A549 (cell line): ENCODE measurements around the gene ZNF701.

ENCODE experiments used
- CHD4 ChIP-seq: fragments of 200-600 bp; sonication (generic); IDR thresholded peaks from 2 replicates; pipeline ENCODE4 v1.6.1; 2016; ENCODE audit warnings: antibody characterized with exemption, mild to moderate bottlenecking, borderline replicate concordance
- EP300 ChIP-seq, 2 experiments: fragments of >200 bp; sonication (Bioruptor Twin); formaldehyde crosslinking; IDR thresholded peaks; 2 replicates in 1 of 2; 3 replicates in 1 of 2; pipeline ENCODE4 v1.6.1; 2016 to 2017
- FOSL2 ChIP-seq, 2 experiments: fragments of 450-650 bp in 1 of 2; fragments of >200 bp in 1 of 2; sonication (Bioruptor Twin) in 1 of 2; formaldehyde crosslinking; IDR thresholded peaks; 2 replicates each; pipeline versions ENCODE4 v1.5.0 to v1.6.1; 2016 to 2020; ENCODE audit warnings: mild to moderate bottlenecking in 1 of 2, moderate library complexity in 1 of 2
- HMGXB4 ChIP-seq: fragments of 250-450 bp; sonication (Bioruptor Pico); IDR thresholded peaks from 2 replicates; pipeline ENCODE4 v1.5.0; 2021; ENCODE audit warnings: mild to moderate bottlenecking, moderate library complexity, borderline replicate concordance
- POLR2A ChIP-seq: IDR thresholded peaks from 2 replicates; pipeline ENCODE4 v1.6.1; 2012; ENCODE audit warnings: mild to moderate bottlenecking, low read length
- POLR2AphosphoS2 ChIP-seq: conservative IDR thresholded peaks from 2 replicates; pipeline ENCODE4 v1.6.1; 2012; ENCODE audit warnings: low read length, improper control_type of control experiment, inconsistent platforms
- RAD21 ChIP-seq, 2 experiments: fragments of >200 bp in 1 of 2; sonication (Bioruptor Twin) in 1 of 2; formaldehyde crosslinking in 1 of 2; IDR thresholded peaks in 1 of 2; conservative IDR thresholded peaks in 1 of 2; 2 replicates in 1 of 2; 3 replicates in 1 of 2; pipeline ENCODE4 v1.6.1; 2012 to 2018; ENCODE audit warnings: inconsistent platforms in 1 of 2
- RARB ChIP-seq: fragments of 250-450 bp; sonication (Bioruptor Pico); IDR thresholded peaks from 2 replicates; pipeline ENCODE4 v1.8.0; 2021; ENCODE audit warnings: mild to moderate bottlenecking, moderate library complexity
- REST ChIP-seq: fragments of 200-600 bp; sonication (generic); IDR thresholded peaks from 2 replicates; pipeline ENCODE4 v1.6.1; 2016; ENCODE audit warnings: antibody characterized with exemption, mild to moderate bottlenecking, moderate library complexity
- RFX5 ChIP-seq: fragments of 450-650 bp; IDR thresholded peaks from 2 replicates; pipeline ENCODE4 v1.7.1; 2014; ENCODE audit warnings: antibody characterized with exemption, mild to moderate bottlenecking, moderate library complexity
- TF ChIP-seq, protein P1 (sequence below): fragments of >200 bp; sonication (Bioruptor Twin); formaldehyde crosslinking; IDR thresholded peaks from 3 replicates; pipeline ENCODE4 v1.5.1; 2016
- TF ChIP-seq, protein P2 (sequence below): IDR thresholded peaks from 2 replicates; pipeline ENCODE4 v1.6.1; 2012

- TF ChIP-seq RAD21 (conservative IDR thresholded peaks at IDR 0.05 in 1 of 2, IDR thresholded peaks at IDR 0.05 in 1 of 2): no peak
- no peak for TF ChIP-seq CHD4
- no peak for TF ChIP-seq RFX5
- no peak for TF ChIP-seq POLR2A
- TF ChIP-seq REST: no peak
- no peak for TF ChIP-seq EP300 (IDR thresholded peaks at IDR 0.05)
- TF ChIP-seq, protein P1, sequence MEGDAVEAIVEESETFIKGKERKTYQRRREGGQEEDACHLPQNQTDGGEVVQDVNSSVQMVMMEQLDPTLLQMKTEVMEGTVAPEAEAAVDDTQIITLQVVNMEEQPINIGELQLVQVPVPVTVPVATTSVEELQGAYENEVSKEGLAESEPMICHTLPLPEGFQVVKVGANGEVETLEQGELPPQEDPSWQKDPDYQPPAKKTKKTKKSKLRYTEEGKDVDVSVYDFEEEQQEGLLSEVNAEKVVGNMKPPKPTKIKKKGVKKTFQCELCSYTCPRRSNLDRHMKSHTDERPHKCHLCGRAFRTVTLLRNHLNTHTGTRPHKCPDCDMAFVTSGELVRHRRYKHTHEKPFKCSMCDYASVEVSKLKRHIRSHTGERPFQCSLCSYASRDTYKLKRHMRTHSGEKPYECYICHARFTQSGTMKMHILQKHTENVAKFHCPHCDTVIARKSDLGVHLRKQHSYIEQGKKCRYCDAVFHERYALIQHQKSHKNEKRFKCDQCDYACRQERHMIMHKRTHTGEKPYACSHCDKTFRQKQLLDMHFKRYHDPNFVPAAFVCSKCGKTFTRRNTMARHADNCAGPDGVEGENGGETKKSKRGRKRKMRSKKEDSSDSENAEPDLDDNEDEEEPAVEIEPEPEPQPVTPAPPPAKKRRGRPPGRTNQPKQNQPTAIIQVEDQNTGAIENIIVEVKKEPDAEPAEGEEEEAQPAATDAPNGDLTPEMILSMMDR: no peak
- TF ChIP-seq, protein P2, sequence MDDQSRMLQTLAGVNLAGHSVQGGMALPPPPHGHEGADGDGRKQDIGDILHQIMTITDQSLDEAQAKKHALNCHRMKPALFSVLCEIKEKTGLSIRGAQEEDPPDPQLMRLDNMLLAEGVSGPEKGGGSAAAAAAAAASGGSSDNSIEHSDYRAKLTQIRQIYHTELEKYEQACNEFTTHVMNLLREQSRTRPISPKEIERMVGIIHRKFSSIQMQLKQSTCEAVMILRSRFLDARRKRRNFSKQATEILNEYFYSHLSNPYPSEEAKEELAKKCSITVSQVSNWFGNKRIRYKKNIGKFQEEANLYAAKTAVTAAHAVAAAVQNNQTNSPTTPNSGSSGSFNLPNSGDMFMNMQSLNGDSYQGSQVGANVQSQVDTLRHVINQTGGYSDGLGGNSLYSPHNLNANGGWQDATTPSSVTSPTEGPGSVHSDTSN: no peak
- TF ChIP-seq RARB (CRISPR knock-in tag): no peak
- TF ChIP-seq FOSL2 (IDR thresholded peaks at IDR 0.05): no peak
- TF ChIP-seq FOSL2 (CRISPR knock-in tag; IDR thresholded peaks at IDR 0.05): no peak
- TF ChIP-seq POLR2AphosphoS2: no peak
- no peak for TF ChIP-seq HMGXB4
These were observed 42.7 kb upstream of the ZNF701 start, which contains the start of gene ZNF808 for GRCh38 chr19:52527134-52527955.
